ENCODE measurements around the gene UTP3. TPM values are rescaled to one million over a fixed set of nuclear protein-coding genes. Genes with fewer than 3 reads are reported as not detected.
A peak's percentile ranks its signal among the peaks of the same experiment; 100 is the strongest.

The UTP3 gene
- total and polyA plus RNA-seq, 9 of the 15 experiments (the other 6 are each of a cell fraction or from before 2014, with no cell fraction given): 11.9 to 69.3 (median 34.0) TPM

DNA sequence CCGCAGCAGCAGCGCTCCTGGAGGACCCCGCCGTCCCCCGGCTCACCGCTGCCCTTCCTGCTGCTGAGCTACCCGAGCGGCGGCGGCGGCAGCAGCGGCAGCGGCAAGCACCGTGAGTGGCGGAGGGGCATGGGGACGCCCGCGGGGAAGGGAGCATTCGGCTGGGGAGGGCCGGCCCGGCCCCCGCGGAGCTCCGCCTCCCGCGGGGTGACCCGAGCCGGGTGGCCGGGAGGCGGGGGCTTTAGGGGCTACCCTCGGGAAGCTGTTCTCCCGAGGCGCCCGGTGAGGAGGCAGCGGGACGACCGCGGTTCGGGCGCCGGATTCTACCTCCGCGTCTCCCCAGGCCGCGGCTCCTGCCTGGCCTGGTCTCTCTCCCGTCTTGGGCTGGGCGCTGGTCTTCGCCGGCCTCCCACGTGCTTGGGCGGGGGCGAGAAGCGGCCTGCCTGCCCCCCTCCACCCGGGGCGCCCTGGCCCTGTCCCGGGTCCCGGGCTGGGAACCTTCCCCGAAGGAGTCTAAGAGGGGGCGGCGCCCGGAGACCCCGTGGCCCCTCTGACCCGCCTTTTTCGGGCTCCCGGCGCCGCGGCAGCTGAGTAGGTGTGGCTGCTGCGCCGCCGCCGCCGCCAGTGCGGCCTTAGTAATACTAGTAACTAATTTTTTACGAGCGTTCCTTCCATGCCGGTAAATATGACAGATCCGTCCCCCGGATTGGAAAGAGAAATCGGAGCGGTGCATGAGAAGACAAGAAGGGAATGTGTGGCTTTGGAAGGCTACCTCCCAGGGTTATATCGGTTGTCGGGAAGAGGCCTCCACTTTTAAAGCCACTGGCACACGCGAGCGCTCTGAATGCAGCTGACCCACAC, 17.1 kb downstream of the UTP3 start (continued):
- no peak for TF ChIP-seq MAFF (IDR thresholded peaks at IDR 0.05; ENCODE audit: low read length)
- TF ChIP-seq CBFA2T3 (IDR thresholded peaks at IDR 0.05): no peak
- TF ChIP-seq, protein P1, sequence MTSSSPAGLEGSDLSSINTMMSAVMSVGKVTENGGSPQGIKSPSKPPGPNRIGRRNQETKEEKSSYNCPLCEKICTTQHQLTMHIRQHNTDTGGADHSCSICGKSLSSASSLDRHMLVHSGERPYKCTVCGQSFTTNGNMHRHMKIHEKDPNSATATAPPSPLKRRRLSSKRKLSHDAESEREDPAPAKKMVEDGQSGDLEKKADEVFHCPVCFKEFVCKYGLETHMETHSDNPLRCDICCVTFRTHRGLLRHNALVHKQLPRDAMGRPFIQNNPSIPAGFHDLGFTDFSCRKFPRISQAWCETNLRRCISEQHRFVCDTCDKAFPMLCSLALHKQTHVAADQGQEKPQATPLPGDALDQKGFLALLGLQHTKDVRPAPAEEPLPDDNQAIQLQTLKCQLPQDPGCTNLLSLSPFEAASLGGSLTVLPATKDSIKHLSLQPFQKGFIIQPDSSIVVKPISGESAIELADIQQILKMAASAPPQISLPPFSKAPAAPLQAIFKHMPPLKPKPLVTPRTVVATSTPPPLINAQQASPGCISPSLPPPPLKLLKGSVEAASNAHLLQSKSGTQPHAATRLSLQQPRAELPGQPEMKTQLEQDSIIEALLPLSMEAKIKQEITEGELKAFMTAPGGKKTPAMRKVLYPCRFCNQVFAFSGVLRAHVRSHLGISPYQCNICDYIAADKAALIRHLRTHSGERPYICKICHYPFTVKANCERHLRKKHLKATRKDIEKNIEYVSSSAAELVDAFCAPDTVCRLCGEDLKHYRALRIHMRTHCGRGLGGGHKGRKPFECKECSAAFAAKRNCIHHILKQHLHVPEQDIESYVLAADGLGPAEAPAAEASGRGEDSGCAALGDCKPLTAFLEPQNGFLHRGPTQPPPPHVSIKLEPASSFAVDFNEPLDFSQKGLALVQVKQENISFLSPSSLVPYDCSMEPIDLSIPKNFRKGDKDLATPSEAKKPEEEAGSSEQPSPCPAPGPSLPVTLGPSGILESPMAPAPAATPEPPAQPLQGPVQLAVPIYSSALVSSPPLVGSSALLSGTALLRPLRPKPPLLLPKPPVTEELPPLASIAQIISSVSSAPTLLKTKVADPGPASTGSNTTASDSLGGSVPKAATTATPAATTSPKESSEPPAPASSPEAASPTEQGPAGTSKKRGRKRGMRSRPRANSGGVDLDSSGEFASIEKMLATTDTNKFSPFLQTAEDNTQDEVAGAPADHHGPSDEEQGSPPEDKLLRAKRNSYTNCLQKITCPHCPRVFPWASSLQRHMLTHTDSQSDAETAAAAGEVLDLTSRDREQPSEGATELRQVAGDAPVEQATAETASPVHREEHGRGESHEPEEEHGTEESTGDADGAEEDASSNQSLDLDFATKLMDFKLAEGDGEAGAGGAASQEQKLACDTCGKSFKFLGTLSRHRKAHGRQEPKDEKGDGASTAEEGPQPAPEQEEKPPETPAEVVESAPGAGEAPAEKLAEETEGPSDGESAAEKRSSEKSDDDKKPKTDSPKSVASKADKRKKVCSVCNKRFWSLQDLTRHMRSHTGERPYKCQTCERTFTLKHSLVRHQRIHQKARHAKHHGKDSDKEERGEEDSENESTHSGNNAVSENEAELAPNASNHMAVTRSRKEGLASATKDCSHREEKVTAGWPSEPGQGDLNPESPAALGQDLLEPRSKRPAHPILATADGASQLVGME (CRISPR knock-in tag; IDR thresholded peaks at IDR 0.05): no peak
- TF ChIP-seq JUNB (CRISPR knock-in tag; conservative IDR thresholded peaks at IDR 0.05): no peak
- peak in 1 of 2 experiments; percentile 32; a peak in 1 of 4 replicates for TF ChIP-seq KDM4B (IDR thresholded peaks at IDR 0.05; ENCODE audit: borderline replicate concordance in 2 of 2, low read depth in 1 of 2)
- TF ChIP-seq ZNF263 (CRISPR knock-in tag; IDR thresholded peaks at IDR 0.05; ENCODE audit: borderline replicate concordance): no peak
- no peak for TF ChIP-seq RBM22 (IDR thresholded peaks at IDR 0.05; ENCODE audit: low read depth, low read length, poor library complexity, severe bottlenecking)
- TF ChIP-seq, protein P2, sequence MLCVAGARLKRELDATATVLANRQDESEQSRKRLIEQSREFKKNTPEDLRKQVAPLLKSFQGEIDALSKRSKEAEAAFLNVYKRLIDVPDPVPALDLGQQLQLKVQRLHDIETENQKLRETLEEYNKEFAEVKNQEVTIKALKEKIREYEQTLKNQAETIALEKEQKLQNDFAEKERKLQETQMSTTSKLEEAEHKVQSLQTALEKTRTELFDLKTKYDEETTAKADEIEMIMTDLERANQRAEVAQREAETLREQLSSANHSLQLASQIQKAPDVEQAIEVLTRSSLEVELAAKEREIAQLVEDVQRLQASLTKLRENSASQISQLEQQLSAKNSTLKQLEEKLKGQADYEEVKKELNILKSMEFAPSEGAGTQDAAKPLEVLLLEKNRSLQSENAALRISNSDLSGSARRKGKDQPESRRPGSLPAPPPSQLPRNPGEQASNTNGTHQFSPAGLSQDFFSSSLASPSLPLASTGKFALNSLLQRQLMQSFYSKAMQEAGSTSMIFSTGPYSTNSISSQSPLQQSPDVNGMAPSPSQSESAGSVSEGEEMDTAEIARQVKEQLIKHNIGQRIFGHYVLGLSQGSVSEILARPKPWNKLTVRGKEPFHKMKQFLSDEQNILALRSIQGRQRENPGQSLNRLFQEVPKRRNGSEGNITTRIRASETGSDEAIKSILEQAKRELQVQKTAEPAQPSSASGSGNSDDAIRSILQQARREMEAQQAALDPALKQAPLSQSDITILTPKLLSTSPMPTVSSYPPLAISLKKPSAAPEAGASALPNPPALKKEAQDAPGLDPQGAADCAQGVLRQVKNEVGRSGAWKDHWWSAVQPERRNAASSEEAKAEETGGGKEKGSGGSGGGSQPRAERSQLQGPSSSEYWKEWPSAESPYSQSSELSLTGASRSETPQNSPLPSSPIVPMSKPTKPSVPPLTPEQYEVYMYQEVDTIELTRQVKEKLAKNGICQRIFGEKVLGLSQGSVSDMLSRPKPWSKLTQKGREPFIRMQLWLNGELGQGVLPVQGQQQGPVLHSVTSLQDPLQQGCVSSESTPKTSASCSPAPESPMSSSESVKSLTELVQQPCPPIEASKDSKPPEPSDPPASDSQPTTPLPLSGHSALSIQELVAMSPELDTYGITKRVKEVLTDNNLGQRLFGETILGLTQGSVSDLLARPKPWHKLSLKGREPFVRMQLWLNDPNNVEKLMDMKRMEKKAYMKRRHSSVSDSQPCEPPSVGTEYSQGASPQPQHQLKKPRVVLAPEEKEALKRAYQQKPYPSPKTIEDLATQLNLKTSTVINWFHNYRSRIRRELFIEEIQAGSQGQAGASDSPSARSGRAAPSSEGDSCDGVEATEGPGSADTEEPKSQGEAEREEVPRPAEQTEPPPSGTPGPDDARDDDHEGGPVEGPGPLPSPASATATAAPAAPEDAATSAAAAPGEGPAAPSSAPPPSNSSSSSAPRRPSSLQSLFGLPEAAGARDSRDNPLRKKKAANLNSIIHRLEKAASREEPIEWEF (CRISPR knock-in tag; IDR thresholded peaks at IDR 0.05): no peak
- no peak for TF ChIP-seq SETDB1 (IDR thresholded peaks at IDR 0.05; ENCODE audit: low read length)
- TF ChIP-seq ZNF699 (CRISPR knock-in tag; IDR thresholded peaks at IDR 0.05; ENCODE audit: insufficient replicate concordance): no peak
- TF ChIP-seq, protein P3, sequence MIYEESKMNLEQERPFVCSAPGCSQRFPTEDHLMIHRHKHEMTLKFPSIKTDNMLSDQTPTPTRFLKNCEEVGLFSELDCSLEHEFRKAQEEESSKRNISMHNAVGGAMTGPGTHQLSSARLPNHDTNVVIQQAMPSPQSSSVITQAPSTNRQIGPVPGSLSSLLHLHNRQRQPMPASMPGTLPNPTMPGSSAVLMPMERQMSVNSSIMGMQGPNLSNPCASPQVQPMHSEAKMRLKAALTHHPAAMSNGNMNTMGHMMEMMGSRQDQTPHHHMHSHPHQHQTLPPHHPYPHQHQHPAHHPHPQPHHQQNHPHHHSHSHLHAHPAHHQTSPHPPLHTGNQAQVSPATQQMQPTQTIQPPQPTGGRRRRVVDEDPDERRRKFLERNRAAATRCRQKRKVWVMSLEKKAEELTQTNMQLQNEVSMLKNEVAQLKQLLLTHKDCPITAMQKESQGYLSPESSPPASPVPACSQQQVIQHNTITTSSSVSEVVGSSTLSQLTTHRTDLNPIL (CRISPR knock-in tag; IDR thresholded peaks at IDR 0.05): no peak
- peak; percentile 91 to 93 for TF ChIP-seq MAZ (CRISPR knock-in tag; conservative IDR thresholded peaks at IDR 0.05 in 1 of 2, IDR thresholded peaks at IDR 0.05 in 1 of 2)
- TF ChIP-seq DACH1 (IDR thresholded peaks at IDR 0.05; ENCODE audit: partially characterized antibody): peak; percentile 18

Measured in K562 (cell line).